HG03108 (cell line): ENCODE measurements around the gene POP5.

Experiments used
- ATAC-seq: cut with Tn5 transposase; IDR thresholded peaks from one replicate; pipeline ENCODE4 v1.9.1; 2021; ENCODE audit warnings: moderate library complexity; ENCODE audit not compliant: unreplicated experiment

Gene POP5

DNA sequence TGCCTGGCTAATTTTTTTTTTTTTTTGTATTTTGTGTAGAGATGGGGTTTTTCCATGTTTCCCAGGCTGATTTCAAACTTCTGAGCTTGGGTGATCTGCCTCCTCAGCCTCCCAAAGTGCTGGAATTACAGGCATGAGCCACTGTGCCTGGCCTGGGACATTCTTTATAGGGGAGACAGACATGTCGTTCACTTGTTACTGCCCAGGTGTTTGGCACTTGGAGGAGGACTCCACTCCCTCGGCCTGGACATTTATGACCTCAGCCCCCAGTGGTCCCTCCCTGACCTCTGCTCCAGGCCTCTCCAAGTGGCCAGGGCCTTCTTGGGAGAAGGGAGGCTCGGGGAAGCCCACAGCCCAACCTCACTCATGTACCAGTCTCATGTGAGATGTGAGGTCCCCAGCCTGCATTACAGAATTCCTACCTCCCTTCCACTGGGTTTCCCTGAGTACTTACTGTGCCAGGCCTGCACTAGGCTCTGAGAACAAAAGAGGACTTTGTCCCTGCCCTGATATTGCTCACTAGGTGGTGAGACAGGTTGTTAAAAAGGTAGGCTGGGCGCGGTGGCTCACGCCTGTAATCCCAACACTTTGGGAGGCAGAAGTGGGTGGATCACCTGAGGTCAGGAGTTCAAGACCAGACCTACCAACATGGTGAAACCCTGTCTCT is 9.7 kb upstream of the POP5 start:
- ATAC-seq = no peak

DNA sequence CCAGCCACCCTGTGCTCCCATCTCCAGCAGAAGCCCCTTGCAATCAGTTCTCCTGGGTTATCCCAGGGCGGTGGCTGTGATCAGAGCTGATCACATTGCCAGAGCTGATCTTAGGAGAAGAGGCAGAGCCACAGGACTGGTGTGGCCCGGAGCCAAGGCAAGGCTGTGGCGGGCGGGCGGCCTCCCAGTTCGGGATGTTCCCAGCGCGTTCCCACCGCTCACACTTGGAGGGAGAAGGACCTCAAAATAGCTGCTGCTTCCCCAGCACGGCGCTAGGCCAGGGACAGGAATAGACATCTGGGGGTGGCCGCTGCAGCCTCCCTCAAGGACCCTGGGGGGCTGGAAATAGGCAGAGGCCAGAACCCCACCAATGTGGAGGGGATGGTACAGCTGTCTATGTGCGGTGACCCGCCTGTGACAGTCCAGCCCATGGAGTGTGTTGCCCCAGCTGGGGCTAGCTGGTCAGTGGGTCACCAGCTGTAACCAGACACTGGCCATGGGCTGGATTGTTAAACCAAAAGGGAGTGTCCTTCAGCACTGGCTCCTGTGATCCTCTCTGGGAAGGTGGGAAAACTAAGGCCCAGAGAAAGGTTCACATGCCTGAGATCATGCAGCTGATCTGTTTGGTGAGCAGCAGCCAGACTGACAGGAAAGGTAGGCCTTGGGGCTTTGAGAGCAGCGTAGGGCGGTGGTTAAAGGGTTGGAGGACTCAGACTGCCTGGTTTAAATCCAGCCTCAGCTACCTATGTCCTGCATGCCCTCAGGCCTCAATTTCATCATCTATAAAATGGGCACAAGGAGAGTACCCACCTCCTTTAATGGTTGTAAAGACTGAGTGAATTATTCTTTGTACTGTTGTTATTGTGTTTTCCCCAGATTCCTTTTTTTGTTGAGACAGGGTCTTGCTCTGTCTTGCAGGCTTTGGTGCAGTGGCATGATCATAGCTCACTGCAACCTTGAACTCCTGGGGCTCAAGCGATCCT is 8.0 kb upstream of the POP5 start:
- ATAC-seq = no peak

DNA sequence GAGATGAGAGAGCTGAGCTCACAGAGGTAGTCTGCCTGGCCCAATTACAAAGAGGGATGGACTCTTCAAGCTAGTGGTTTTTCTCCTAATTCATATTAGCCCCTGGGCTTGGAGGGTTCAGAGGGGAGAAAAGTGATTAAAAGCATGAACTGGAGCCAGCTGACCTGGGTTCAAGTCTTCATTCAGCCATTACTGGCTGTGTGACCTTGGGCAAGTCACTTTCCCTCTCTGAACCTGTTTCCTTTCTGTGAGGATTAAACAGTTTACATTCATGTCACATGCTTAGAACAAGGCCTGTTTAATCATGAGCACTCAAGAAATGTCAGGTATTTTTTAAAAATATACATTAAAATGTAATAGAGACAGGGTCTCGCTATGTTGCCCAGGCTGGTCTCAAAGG is 7.2 kb upstream of the POP5 start:
- ATAC-seq = no peak

DNA sequence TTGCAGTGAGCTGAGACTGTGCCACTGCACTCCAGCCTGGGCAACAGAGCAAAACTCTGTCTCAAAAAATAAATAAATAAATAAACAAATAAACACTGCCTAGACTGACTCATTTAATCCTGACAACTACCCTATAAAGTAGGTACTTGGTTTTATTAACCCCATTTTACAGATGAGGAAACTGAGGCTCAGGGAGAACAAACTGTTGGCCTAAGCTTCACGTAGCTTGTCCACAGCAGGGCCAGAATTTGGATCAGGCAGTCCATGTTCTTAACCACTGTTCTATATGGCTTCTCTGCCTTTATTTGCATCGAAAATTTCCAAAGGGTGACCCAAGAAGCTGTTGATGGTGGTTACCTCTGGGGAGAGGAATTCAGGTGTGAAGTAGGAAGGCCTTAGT is 5.7 kb upstream of the POP5 start:
- ATAC-seq = no peak

DNA sequence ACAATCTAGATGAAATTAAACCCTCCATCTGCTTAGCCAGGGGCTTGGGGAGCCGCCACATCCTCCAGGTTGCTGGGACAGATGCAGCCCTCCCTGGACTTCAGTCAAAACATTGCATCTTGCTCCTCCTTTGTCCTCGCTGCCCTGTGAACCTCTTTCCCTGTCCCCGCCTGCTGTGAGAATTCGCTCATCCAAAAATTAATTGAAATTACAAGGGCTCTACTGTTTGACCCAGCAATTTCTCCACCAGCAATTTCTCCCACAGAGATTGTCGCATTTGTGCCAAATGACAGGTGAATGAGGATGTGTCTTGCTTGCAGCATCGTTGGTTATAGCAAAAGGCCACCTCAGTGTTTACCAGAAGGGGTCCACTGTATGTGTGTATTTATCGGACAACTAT is 5.0 kb upstream of the POP5 start:
- ATAC-seq = no peak

- no peak for ATAC-seq
Observed at GRCh38 chr12:120584343-120585149, 3.3 kb upstream of the POP5 start.

- ATAC-seq = no peak
Observed at GRCh38 chr12:120583478-120584030, 2.4 kb upstream of the POP5 start.

- no peak for ATAC-seq
Observed at GRCh38 chr12:120581998-120582397, 796 bp upstream of the POP5 start.

DNA sequence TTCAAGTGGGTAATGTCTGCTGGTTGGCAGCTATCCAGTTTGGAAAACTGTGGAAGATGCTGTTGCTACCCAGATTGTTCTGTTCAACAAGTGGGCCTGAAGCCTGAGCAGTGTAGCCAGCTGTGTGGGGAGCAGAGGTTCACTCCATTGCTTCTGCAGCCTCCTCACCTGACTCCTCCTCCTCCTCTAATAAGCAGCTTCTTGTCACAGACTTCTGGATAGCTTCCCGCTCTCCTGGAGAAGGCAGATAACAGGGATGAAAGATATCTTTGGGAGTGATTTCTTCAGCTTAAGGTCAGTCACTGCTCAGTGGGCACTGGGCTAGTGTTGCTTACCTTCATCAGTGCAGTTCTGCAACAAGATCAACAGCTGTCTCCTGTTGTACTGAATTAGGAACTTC is 2.0 kb downstream of the POP5 start:
- ATAC-seq = no peak

DNA sequence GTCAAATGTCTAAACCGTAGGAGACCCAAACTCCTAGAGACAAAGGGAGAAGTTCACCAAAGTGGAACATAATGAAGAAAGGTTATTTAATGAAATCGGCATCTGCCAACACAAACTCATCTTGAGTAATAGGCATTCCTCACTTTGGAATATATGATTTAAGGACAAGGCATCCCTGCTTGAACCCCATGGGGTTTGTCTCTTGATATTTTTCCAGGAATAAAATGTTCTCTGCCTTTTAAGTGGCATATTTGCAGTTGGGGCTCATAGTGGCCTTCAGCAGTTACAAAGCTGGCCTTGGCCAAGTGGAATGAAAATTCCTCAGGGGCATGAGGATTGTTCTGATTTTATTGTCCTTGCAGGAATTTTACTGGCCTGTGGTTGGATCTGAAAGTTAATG is 7.1 kb downstream of the POP5 start:
- no peak for ATAC-seq

- ATAC-seq = no peak
Observed at GRCh38 chr12:120573560-120573959, 7.6 kb downstream of the POP5 start.

DNA sequence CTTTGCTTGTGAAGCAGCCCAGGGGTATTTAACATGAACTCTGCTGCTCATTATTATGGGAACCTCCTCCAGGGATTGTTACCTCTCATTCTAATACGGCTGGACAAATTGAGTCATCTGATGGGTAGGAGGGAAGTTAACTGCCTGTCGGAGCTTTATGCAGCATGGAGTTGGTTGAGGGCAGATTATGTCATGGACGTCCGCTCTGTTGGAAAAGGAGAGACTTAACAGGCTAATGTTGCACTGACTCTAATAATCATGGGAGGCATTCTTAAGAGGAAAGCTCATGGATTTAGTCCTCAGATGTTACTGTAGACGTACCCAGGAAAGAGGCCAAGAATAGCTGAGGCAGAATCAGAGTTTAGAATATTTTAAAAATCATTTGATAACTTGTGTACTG is 9.9 kb downstream of the POP5 start:
- ATAC-seq = no peak

DNA sequence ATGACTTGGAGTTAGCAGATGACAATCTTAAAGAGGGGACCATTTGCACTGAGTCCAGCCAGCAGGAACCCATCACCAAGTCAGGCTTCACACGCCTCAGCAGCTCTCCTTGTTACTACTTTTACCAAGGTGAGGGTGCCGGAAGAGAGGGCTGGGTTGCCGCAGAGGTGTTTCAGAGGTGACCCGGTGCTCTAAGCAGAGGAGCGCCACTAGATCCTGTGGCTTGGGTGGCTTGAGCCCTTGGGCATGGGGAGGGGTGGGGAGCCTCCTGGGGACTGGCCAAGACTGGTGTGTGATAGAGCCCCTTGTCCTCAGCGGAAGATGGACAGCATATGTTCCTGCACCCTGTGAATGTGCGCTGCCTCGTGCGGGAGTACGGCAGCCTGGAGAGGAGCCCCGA is 17.7 kb downstream of the POP5 start:
- no peak for ATAC-seq

- ATAC-seq = no peak
Observed at GRCh38 chr12:120562906-120563305, 18.3 kb downstream of the POP5 start.

DNA sequence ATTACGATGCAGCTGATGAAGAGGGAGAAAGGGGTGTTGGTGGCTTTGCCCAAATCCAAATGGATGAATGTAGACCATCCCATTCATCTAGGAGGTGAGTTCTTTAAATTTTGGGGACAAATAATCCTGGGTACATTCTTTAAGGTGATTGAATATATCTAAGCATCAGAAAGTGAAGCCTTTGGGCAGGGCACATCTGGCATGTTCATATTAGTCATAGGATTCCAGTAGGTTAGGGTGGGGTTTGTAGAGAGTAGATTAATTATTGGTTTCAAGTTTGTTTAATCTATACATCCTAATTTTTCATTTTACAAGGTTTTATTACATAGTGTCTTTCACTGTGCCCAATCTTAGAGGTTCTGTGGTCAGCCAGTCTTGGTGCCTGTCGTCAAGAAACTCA is 23.6 kb downstream of the POP5 start:
- no peak for ATAC-seq

- no peak for ATAC-seq
Observed at GRCh38 chr12:120554678-120555077, 26.5 kb downstream of the POP5 start.

DNA sequence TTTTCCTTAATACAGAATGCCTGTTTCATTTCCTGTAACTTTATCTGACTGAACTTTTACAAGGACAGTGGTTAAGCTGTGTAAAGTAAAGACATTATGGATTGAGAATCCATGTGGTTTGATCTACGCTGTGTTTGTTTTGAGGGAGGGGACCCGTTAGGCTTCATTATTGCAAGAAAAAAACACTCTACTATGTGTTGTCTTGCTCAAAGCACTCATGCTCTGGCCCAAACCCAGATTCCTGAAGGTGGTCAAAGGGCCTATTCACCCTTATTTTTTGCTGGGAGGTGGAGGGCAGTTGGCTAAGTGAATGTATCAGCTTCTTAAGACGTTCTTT is 35.2 kb downstream of the POP5 start:
- ATAC-seq = no peak

DNA sequence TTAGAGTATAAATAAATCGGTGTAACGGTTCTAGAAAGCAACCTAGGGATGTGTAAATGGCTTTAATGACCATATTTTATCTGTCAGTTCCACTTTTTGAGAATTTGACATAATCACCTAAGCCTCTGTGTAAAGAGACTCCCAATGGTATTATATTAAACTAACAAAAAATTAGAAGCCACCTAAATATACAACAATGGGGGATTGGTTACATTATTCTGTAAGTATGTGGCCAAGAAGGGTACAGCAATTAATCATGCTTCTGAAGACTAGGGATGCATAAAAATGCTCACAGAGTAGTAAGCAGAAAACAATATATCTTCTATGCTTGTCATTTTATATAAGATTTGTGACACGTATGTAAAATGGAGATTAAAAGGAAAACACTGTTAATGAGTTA is 36.5 kb downstream of the POP5 start:
- no peak for ATAC-seq

DNA sequence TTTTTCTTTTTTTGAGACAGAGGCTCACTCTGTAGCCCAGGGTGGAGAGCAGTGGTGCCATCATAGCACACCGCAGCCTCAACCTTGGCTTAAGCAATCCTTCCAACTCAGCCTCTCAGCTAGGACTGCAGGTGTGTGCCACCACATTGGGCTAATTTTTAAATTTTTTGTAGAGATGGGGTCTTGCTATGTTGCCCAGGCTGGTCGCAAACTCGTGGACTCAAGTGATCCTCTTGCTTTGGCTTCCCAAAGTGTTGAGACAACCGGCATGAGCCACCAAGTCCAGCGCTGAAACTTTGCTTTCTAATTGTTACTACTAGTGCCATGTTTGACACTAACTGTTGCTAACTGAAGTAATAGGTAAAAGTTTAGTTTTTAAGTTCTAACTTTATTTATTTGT is 39.0 kb downstream of the POP5 start:
- ATAC-seq = no peak

- ATAC-seq = no peak
Observed at GRCh38 chr12:120540445-120540844, 40.8 kb downstream of the POP5 start.

DNA sequence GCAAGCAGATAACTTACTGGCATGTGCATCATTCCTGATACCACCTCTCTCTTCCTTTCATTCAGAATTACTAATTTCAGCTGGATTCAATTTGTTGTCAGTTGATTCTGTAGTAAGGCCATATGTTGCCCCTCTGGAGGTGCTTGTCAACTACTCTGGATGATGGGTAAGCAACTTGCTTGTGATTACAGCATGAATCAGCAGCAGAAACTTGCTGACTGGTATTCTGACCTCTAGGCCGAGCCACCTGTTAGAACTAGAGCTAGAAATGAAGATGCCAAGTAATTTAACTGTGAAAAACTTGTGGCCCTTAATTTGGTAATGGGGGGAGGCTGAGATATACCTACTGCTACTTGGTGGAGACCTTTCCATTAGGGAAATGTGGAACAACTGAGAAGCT is 41.9 kb downstream of the POP5 start:
- no peak for ATAC-seq
